Left renal pelvis (tissue), 4 donors: ENCODE results near the gene AMOTL2. TPM values are rescaled to one million over a fixed set of nuclear protein-coding genes. Genes with fewer than 3 reads are reported as not detected.

Experiments used
- DNase-seq, 4 donors: peaks; one replicate each; pipeline ENCODE4 v3.0.0-alpha.2; 2013; ENCODE audit warnings: low read depth in 4 of 4, low spot score in 3 of 4
- polyA plus RNA-seq, 4 donors: library from polyadenylated mRNA; unstranded; fragments of 120-200 nt; gene quantifications; one replicate each; pipeline ENCODE4 v1.2.1, GENCODE V29; 2013; ENCODE audit not compliant: insufficient read length in 4 of 4

AMOTL2 gene
- polyA plus RNA-seq, 4 donors = 80.3 to 104 (median 88.3) TPM

DNA sequence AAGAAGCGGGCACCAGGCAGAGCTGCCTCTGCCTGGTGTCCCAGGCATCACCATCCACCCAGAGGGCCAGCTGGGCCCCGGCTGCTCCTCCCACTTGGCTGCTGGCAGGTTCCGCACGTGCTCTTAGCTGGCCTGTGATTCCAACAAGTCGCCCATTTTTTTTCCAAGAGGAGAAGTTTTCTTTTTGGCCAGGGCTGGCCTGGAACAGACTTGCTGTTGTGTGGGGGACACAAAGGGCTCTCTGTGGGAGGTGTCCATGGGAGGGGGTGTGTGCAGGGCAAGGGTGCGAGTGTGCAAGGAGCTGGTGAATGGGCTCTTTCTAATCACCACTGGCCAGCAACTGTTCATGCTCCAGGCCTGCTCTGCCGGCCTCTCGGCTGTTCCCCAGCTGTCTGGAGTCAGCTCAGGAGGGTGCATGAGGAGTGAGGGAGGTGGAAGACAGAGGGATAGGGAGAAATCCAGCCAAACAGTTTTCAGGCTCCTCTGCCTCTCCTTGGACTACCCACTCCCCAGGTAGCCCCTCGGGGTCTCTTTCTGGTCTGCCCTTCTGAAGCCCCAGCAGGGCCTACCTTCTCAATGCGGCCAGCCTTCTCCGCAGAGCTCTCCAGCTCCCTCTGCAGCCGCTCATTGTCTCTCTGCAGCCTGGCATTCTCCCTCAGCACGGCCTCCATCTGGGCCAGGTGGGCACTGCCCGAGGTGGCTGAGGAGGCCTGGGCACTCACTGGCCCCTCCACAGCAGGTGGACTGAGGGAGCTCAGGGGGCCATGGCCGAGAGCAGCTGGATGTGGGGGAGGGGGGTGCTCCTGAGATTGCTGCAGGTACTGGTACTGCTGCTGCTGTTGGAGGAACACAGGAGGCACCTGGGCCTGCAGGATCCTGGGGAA is 7.1 kb downstream of the AMOTL2 start:
- DNase-seq = no peak

- no peak for DNase-seq
These were observed 7.9 kb downstream of the AMOTL2 start for GRCh38 chr3:134366221-134366927.

DNA sequence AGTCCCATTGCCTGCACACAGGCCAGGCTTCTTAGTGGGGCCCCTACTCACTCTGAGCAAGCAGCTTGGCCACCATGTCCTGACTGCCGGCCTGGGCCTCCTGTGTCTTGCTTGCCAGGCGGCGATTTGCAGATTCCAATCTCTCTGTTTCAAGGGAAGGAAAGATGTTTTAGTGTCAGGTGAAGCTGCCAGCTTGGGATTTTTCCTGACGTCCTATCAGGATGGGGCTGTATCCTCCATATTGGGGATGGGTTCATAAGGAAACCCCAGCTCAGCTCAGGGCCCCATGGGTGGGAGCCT is 8.5 kb downstream of the AMOTL2 start:
- no peak for DNase-seq

DNA sequence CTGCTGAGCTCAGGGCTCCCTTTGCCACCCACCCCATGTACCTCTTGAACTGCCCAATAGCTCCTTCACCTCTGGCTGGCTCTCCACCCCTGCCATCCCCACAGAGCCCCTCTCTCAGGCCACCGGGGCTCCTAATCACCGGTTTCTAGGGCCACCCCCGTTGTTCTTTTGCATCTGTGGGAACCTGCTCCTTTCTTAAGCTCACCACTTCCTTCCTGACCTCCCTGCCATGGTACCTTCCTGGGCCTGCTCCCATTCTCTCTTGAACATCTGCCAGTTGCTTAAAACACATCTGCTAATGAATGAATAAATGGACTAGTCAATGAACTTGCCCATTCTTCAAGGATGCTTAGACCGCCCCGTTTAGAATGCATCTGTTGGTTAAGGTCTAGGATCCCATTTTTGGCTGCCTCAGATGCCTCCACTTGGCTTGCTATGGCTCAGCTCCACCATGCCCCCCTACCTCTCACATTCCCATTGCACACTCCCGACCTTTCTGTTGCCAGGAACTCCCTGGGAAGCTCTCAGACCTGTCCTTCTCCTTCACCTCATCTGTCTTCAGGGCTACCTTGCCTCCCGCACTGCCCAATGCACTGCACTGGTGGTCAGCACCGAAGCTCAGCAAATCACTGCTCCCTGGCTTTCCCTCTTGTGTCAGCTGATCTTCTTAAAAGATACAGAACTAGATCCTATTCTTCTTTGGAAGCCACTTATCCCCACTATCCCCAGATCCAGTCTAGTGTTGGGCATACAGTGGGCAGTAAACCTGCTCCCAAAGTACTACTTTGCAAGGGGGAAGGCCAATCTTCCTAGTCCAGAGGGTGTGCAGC is 9.1 kb downstream of the AMOTL2 start:
- DNase-seq = no peak

DNA sequence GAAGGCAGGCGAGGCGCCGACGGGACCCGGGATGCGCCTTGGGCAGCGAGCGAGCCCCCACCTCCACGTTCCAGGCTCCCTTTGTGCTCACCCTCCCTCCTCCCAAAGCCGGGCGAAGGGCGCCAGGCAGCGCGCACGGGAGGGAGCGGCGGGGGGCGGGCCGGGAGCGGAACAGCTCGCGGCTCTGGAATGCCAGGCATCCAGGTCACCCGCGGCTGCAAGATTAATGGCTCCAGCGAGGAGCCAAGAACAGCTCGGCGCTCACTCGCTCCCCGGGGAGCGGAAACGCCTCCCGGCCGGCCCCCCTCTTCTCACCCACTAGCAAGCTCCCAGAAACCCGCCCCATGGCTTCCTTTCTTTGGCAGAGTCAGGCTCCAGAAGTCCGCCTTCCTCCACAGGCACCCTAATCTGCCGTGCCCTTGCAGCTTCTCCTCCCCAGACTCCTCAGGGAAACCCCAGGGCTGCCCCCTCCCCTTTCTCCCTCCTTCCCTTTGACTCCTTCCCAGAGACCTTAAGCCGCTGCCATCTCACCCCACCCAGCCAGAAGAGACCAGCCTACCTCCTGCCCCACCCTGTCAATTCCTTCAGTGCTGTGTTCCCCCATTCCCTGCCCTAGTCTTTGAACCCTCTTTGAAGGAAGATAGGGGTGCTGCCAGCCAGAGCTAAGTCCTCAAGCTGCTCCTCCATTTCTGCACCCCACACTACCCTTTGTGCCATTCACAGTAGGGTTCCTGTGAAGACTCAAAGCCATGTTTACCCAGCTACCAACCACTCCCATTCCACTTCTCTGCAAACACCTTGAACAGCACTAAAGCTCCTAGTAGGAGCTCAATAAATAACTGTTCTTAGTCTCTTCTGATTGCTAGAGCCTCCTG is 9.9 kb downstream of the AMOTL2 start:
- peak; percentile 85 to 95 (median 90) for DNase-seq

DNA sequence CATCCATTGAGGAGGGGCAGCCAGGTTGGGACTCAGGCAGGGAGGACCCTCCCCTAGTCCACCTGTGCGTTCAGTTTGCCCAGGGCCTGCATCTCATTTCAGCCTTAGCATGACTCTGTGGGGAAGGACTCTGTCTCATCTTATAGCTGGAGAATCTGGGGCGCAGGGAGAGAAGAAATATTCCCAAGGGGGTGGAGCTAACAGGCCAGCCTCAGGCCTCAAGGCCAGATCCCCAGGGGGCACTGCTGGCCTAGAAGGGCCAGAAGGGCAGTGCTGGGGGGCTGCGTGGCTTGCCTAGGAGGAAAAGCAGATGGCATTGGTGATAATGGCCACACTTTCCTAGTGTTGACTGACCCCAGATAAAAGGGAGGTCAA is 10.9 kb downstream of the AMOTL2 start:
- no peak for DNase-seq

DNA sequence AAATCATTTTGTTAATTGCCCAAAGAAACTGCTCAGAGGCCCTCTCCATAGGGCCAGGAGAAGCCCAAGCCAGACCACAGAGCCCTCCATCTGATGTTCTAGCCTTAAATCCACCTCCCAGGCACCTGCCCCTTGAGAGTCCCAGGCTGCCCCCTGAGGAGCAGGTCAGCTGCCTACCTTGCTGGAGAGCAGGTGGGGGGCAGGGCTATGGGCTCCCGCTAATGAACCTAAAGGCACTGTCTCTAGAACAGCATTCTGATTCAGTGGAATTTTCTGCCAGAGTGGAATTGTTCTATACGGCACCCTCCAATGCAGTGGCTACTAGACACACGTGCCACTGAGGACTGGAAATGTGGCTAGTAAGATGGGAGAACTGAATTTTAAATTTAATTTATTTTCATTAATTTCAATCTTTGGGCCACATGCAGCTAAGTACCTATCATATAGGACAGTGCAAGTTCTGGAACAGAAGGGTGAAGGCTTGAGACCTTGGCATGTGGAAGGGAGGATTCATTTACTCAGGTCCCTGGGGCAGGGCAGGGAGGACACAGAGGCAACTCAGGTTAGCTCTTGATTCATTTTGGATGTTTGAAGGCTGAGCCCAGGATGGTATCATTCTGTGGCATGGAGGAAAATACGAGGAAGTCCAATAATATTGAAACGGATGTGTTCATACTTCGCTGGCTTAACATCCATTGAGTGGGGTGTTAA is 11.4 kb downstream of the AMOTL2 start:
- no peak for DNase-seq

GRCh38 chr3:134362221-134362620 is 12.0 kb downstream of the AMOTL2 start:
- no peak for DNase-seq

DNA sequence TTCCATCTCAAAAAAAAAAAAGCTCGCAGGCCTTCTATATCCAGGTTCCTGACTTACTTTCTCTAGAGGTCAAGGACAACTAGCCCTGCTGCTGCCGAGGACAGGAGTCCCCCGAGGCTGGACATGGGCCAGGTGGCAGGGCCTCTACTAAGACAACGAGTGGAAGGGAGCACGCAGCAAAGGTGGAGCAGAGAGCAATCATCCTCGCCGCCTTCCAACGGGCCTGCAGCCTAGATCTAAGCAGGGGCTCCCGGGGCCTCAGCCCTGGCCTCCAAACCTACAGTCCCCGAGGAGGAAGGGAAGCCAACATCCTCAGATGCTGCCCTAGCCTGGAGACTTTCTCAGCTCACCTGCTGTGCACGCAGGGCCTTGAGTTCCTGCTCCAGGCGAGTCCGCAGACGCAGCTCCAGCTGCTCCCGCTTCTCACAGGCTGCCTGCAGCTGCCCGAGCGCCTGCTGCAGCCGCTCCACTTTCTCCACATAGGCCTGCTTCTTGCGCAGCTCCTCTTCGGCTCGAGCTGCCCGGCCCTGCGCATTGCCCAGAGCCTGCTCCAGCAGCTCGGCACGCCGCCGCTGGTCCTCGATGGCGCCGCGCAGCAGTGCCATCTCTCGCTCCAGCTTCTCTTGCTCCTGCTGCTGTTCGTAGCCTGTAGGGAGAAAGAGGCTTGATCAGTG is 12.9 kb downstream of the AMOTL2 start:
- no peak for DNase-seq

- no peak for DNase-seq
These were observed 14.2 kb downstream of the AMOTL2 start for GRCh38 chr3:134360046-134360445.

DNA sequence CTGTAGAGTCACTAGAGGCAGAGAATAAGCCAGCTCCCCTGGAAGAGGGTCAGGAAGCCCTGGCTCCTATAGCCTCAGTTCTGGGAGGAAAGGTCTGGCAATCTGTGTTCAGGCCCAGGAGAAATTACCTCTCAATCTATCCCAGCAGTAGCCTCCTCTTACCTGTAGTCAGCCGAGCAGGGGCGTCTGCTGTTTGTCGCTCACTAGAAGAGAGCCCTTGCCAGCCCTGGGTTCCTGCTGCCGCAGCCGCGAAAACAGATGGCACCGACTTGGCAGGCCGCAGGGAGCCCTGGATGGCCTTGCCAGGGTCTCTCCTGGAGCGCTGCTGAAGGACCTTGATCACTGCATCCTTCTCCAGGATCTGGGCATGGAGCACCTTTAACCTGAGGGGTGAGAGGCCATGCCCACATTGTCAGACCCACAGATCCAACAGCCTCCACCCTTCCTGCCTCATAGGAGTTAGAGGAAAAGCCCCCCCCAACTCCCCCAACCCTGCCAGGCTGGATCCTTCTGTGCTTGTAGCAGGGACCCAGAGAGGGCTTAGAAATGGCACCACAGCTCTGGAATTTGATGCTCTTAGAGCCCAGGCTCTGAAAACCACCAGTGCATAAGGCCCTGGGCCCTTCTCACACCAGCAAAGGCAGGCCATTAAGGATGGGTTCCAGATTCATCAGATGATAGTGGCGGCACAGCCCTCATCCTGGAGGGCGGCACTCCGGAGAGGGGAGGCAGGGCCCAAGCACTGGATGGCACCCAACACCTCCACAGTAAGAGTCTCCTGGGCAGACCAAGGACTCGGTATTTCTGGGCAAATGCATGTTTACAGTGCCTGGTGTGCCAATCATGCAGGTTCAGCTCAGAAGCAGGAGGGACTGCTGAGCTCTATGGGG is 14.9 kb downstream of the AMOTL2 start:
- no peak for DNase-seq

DNA sequence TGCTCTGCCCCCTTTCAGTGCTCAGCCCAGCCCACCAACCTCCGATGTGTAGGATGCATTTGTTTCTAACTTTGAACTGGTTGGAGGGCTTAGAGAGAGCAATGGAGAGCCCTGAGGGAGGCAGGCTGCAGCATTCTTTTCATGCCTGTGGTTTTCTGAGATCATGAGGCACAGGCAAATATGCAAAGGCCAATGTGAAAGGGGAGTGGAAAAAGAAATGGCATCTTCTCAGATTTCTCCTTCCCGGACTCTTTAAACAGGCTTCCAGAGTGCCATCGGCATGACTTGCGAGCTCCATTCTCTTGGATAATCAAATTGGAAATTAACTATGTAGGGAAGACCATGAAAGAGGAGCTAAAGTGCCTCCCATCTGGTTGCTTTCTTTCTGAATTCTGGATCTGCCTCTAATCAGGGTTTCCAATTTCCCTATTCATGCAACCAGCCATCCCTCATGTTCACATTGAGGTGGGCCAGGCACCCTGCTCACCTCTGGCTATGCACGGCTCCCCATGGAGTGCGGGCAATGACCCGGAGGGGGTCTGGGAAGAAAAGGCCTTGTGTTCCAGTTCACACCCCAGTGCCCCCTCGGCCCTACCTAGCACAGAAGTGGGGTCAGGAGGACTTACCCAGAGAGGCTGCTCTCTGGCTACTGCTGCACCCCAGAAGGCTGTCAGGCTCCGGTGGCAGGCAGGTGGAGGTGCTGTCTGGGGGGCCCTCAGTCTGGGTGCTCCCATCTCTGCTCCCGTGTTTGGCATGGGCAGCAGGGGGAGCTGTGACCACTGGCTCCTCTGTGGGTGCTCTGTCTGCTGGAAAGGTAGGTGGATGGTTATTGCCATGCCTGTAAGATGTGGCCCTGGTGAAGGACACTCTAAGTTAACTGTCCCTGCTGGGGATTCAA is 16.1 kb downstream of the AMOTL2 start:
- DNase-seq = peak in 2 of 4 donors; percentile 81 to 84

DNA sequence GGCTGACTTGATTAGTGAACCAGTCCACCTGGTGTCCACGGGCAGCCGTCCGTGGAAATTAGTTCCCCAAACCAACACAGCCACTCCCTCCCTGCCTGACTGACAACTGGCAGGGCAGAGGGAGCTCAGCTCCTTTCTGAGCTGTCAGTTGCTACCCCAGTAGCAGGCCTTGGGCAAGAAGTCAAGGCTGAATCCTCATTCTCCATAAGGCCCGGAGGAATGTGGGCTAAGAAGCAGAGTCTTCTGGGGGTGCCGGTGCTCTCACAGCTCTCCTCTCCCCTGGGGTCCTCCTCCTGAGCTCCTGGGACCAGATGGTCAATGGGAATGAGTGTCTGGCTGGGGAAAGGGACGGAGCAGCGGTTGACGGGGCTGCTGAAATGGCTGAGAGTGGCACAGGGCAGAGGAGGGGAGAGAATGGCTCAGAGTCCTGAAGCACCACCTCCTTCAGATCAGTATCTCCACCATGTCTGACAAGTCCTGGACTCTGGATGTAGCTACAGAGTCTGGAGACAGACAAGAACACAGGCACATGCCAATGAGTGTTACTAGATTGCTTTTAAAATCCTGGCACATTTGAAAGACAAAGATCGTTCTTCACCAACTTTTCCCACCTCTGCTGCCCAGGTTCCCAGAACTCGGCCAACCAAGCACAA is 16.9 kb downstream of the AMOTL2 start:
- DNase-seq = no peak

DNA sequence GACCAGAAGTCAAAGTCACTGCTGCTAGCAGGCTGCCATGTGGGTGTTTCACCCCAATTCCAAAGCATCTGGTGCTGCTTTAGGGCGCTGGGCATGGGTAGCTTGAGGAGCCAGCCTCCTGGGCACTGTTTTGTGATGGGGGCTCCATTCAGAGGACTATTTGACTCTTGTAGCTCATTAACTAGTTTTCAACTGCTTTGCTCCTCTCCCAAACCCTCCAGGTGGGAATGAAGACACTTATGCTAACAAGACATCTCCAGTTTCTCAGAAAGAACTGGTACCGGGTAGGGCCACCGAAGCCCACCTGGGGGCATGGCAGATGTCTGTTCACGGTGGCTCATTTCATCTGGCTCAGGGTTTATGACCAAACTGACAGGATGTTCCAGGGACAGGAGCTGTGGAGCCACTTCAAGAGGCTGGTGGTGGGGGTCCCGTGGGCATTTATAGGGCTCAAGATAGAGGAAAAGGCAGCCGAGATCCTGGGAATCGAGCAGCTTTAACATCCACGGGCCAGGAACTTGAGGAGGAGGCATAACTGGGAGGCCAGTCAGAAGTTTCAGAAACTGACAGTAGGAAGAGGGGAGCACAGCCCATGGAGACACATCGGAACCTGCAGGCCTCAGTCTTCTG is 17.7 kb downstream of the AMOTL2 start:
- no peak for DNase-seq

- DNase-seq = no peak
These were observed 18.8 kb downstream of the AMOTL2 start for GRCh38 chr3:134355416-134355815.

- no peak for DNase-seq
These were observed 19.5 kb downstream of the AMOTL2 start for GRCh38 chr3:134354612-134355251.
